ENCODE results near the gene APMAP.

DNA sequence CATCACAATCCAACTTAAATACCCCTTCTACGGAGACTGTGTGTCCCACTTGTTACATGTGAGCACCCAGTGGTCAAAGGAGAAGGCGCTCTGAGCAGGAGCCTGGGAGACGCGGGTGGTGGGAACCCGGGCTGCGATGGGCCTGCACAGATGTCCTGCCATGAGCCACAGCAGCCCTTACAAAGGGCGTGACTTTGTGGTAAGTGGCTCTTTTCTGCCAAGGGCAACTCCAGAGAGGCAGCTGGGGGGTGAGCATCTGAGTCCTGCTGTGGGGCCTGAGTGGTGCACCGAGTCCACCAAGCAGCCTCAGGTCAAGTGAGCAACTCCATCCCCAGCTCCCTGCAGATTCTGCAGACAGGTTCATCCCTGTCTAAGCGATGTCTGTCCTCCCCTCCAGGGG is 77.1 kb downstream of the APMAP start:
- TF ChIP-seq, protein P1, sequence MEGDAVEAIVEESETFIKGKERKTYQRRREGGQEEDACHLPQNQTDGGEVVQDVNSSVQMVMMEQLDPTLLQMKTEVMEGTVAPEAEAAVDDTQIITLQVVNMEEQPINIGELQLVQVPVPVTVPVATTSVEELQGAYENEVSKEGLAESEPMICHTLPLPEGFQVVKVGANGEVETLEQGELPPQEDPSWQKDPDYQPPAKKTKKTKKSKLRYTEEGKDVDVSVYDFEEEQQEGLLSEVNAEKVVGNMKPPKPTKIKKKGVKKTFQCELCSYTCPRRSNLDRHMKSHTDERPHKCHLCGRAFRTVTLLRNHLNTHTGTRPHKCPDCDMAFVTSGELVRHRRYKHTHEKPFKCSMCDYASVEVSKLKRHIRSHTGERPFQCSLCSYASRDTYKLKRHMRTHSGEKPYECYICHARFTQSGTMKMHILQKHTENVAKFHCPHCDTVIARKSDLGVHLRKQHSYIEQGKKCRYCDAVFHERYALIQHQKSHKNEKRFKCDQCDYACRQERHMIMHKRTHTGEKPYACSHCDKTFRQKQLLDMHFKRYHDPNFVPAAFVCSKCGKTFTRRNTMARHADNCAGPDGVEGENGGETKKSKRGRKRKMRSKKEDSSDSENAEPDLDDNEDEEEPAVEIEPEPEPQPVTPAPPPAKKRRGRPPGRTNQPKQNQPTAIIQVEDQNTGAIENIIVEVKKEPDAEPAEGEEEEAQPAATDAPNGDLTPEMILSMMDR (IDR thresholded peaks at IDR 0.05; ENCODE audit: poor library complexity): no peak
- no peak for TF ChIP-seq EZH2 (IDR thresholded peaks at IDR 0.05; ENCODE audit: borderline replicate concordance)
